C4-2B (cell line): ENCODE data around the gene RHO.

ENCODE experiments used
- ZFX ChIP-seq: fragments of 450-650 bp; IDR thresholded peaks from 2 replicates; pipeline ENCODE4 v1.6.1; 2017
- TF ChIP-seq, protein P1 (sequence below): fragments of 450-650 bp; conservative IDR thresholded peaks from 2 replicates; pipeline ENCODE4 v1.5.1; 2017; ENCODE audit warnings: mild to moderate bottlenecking

DNA sequence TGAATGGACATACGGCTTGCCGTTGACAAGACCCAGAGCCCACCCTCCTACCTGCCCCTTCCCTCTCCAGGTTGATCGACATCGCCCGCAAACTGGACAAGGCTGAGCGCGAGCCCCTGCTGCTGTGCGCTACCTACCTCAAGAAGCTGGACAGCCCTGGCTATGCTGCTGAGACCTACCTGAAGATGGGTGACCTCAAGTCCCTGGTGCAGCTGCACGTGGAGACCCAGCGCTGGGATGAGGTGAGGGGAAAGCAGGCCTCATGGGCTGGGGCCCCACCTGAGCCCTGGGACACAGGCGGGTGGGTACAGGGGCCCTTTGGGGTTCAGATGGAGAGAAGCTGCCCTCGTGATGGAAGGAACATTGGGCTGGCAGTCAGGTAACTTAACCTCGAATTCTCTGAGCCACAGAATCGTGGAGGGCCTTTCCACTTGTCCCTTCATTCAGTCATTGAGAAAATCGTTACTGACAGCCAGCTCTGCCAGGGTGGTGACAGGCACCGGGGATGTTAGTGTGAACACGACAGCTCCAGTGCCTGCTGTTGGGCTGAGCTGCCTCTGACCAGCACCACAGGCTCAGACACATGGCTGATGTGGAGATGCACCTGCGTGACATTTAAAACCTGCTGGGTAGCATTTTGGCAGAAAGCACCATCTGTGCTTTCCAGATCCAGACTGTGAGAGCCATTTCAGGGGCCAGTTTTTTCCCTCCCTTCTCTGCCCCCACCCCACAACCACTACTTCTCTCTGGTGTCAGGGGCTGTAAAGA is 25.6 kb upstream of the RHO start:
- no peak for TF ChIP-seq ZFX
- TF ChIP-seq, protein P1, sequence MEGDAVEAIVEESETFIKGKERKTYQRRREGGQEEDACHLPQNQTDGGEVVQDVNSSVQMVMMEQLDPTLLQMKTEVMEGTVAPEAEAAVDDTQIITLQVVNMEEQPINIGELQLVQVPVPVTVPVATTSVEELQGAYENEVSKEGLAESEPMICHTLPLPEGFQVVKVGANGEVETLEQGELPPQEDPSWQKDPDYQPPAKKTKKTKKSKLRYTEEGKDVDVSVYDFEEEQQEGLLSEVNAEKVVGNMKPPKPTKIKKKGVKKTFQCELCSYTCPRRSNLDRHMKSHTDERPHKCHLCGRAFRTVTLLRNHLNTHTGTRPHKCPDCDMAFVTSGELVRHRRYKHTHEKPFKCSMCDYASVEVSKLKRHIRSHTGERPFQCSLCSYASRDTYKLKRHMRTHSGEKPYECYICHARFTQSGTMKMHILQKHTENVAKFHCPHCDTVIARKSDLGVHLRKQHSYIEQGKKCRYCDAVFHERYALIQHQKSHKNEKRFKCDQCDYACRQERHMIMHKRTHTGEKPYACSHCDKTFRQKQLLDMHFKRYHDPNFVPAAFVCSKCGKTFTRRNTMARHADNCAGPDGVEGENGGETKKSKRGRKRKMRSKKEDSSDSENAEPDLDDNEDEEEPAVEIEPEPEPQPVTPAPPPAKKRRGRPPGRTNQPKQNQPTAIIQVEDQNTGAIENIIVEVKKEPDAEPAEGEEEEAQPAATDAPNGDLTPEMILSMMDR, result no peak
